ENCODE results near the gene ARFGAP2. TPM values are rescaled to one million over a fixed set of nuclear protein-coding genes. Genes with fewer than 3 reads are reported as not detected.
A peak's percentile ranks its signal among the peaks of the same experiment; 100 is the strongest.

Gene ARFGAP2
- total and polyA plus RNA-seq, 10 donors, result 46.7 to 216 (median 93.6) TPM

DNA sequence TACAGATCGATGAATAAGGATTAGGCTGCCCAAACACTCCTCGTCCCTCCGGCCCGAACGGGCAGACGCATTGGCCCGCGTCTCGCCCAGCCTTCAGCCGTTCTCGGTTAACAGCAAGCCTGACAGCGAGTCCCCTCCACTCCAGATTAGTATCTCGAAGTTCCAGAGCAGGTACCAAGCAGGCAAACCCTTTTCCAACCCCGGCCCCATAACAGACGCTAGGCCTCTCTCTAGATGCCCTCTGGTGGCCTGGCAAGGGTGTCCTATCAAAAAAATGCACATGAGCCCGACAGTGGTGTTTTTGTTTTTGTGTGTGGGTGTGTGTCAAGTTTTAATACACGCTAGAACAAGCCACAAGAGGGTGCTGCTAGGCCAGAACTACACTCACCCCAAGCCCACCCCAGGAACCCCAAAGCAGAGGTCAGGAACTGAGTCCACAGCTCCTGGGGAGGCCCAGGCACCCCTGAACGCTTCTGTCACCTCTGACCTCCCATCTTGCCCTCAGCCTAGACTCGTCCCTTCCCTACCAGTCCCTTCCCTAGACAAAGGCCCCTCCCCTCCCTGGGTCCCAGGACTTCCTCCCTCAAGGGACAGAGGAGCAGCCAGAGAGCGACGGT lies 658 bp upstream of the ARFGAP2 start:
- 1 to 8% (median 2%) methylated on average over 6 to 21 of the region's 21 CpGs for WGBS, 5 donors
- Histone ChIP-seq H3K27ac (peak overlapping the region; percentile 84 to 100 (median 98)), H3K36me3 (peaks cover 0 to 48% (median 26%) of the 10 kb centered on the region in 6 donors), H3K27me3 (replicated peaks in 1 of 7) (peaks cover 0 to 3% (median 0%) of the 10 kb centered on the region in 7 donors), H3K4me3 (peak overlapping the region; percentile 76 to 99 (median 95)), H3K9me3 (no peaks in the 10 kb centered on the region), H3K4me1 (peaks cover 22 to 66% (median 48%) of the 10 kb centered on the region in 6 donors)
- no peak for TF ChIP-seq POLR2AphosphoS5 (IDR thresholded peaks at IDR 0.05)
- TF ChIP-seq, protein P1, sequence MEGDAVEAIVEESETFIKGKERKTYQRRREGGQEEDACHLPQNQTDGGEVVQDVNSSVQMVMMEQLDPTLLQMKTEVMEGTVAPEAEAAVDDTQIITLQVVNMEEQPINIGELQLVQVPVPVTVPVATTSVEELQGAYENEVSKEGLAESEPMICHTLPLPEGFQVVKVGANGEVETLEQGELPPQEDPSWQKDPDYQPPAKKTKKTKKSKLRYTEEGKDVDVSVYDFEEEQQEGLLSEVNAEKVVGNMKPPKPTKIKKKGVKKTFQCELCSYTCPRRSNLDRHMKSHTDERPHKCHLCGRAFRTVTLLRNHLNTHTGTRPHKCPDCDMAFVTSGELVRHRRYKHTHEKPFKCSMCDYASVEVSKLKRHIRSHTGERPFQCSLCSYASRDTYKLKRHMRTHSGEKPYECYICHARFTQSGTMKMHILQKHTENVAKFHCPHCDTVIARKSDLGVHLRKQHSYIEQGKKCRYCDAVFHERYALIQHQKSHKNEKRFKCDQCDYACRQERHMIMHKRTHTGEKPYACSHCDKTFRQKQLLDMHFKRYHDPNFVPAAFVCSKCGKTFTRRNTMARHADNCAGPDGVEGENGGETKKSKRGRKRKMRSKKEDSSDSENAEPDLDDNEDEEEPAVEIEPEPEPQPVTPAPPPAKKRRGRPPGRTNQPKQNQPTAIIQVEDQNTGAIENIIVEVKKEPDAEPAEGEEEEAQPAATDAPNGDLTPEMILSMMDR (IDR thresholded peaks at IDR 0.05 in 8 of 11, conservative IDR thresholded peaks at IDR 0.05 in 3 of 11), result peak; percentile 50 to 88 (median 75)
- TF ChIP-seq POLR2A (IDR thresholded peaks at IDR 0.05), result no peak
- DNase-seq, result no peak
- intact Hi-C loops (cut with DNase I; ENCODE audit: low total_unique reads), result no loop called here

DNA sequence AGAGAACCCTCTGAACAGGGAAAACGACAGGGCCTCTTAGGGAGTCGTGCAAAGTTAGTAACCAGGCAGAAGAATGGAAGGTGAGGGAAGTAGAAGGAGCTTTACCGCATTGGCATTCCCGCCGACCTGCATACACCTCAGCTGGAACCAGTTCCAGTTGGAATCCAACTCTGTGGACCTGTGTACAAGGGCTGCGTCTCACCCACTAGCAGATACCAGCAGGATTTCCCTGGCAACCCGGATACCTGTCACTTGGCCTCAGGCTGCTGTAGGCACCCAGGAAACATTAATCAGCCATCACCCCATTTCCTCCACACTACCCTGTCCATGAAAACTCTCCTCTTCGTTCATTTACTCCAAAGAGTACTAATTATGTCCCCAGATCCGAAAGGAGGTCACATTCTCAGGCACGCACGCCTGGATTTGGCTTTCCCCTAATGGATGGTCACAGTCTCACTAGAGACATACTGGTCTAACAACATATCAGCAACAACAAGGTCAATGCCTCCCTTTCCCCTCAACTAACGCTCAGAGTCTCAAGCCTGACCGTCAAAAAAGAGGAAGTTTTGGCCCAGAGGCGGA lies 842 bp downstream of the ARFGAP2 start:
- Histone ChIP-seq H3K36me3 (peaks cover 0 to 63% (median 41%) of the 10 kb centered on the region in 6 donors), H3K4me1 (peaks cover 22 to 81% (median 54%) of the 10 kb centered on the region in 6 donors), H3K9me3 (no peaks in the 10 kb centered on the region), H3K27ac (peak overlapping the region; percentile 84 to 100 (median 98)), H3K27me3 (replicated peaks in 1 of 7) (no peaks in the 10 kb centered on the region), H3K4me3 (peak overlapping the region; percentile 76 to 99 (median 95))
- intact Hi-C loops (cut with DNase I; ENCODE audit: low total_unique reads), result no loop called here
- TF ChIP-seq POLR2AphosphoS5 (IDR thresholded peaks at IDR 0.05) (no peak), POLR2A (IDR thresholded peaks at IDR 0.05) (no peak)
- TF ChIP-seq, protein P1 (IDR thresholded peaks at IDR 0.05 in 8 of 11, conservative IDR thresholded peaks at IDR 0.05 in 3 of 11), result no peak
- no peak for DNase-seq
- WGBS, 5 donors, result 35 to 40% (median 39%) methylated on average over 12 to 14 of the region's 14 CpGs

DNA sequence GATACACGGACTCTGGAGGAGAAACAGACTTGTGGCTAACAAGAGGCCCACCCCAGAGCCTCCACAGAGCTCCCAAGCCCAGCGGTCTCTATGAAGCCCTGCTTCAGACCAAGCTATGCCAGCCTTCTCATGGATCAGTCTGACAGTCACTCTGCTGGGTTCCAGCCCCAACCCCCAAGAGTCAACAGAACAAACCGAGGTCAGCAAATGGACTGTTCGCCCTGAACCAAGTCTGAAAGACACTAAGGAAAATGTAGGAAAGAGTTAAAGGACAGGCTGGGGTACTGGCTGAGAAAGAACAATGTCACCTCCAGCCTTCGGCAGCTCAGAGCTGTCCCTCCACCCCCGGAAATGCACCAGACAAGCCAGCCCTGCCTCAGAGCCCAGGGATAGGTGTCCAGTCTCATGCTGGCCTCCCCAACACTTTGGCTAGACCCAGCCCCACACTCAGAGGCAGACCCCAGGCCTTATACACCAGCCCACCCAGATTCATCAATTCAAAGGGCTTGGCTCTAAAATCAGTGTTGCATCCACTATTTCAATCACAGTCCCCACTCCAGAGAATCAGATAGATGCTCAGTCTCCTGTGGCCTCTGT lies 3.8 kb downstream of the ARFGAP2 start:
- H3K4me3 ChIP-seq, result no peak overlapping the region
- H3K27ac ChIP-seq, result no peak overlapping the region
- peaks cover 0 to 76% (median 70%) of the 10 kb centered on the region in 6 donors for H3K36me3 ChIP-seq
- H3K27me3 ChIP-seq (replicated peaks in 1 of 7), result no peaks in the 10 kb centered on the region
- no peak for DNase-seq
- WGBS, 5 donors, result 77 to 92% (median 87%) methylated on average over 5 to 6 of the region's 6 CpGs
- TF ChIP-seq POLR2A (IDR thresholded peaks at IDR 0.05) (no peak), POLR2AphosphoS5 (IDR thresholded peaks at IDR 0.05) (no peak)
- TF ChIP-seq, protein P1 (IDR thresholded peaks at IDR 0.05 in 8 of 11, conservative IDR thresholded peaks at IDR 0.05 in 3 of 11), result no peak
- H3K4me1 ChIP-seq, result peaks cover 18 to 62% (median 46%) of the 10 kb centered on the region in 6 donors
- intact Hi-C loops (cut with DNase I; ENCODE audit: low total_unique reads), result no loop called here
- no peaks in the 10 kb centered on the region for H3K9me3 ChIP-seq

DNA sequence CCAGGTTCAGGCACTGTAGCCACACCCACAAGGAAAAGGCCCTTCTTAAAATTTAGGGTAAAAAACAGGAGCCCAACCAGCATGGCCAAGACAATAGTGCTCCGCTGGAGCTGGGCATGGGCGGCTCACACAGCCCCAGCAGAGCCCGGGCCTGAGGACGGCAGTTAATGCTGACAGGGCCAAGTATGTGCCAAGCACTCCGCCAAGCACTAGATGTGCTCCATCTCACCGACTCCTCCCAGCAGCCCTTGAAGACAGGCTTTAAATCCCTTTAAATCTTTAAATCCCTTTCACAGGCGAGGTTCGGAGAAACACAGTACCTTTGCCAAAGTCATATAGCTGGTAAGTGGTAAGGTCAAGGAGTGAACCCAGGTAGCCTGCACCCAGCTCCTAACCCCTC lies 4.8 kb downstream of the ARFGAP2 start:
- no peak for DNase-seq
- 78 to 94% (median 89%) methylated on average over 8 of the region's 8 CpGs for WGBS, 5 donors
- Histone ChIP-seq H3K27me3 (replicated peaks in 1 of 7) (no peaks in the 10 kb centered on the region), H3K27ac (no peak overlapping the region), H3K9me3 (no peaks in the 10 kb centered on the region), H3K4me1 (peaks cover 12 to 54% (median 37%) of the 10 kb centered on the region in 6 donors), H3K4me3 (no peak overlapping the region), H3K36me3 (peaks cover 0 to 86% (median 80%) of the 10 kb centered on the region in 6 donors)
- TF ChIP-seq, protein P1 (IDR thresholded peaks at IDR 0.05 in 8 of 11, conservative IDR thresholded peaks at IDR 0.05 in 3 of 11), result no peak
- no peak for TF ChIP-seq POLR2A (IDR thresholded peaks at IDR 0.05)
- TF ChIP-seq POLR2AphosphoS5 (IDR thresholded peaks at IDR 0.05), result no peak
- intact Hi-C loops (cut with DNase I; ENCODE audit: low total_unique reads), result no loop called here
